ENCODE results near the gene GRB14. TPM values are rescaled to one million over a fixed set of nuclear protein-coding genes. Genes with fewer than 3 reads are reported as not detected.

The GRB14 gene
- 10 to 100 TPM in 1 of 2 donors, 1 to 10 TPM in 1; 4.4 to 15.5 TPM for total RNA-seq

DNA sequence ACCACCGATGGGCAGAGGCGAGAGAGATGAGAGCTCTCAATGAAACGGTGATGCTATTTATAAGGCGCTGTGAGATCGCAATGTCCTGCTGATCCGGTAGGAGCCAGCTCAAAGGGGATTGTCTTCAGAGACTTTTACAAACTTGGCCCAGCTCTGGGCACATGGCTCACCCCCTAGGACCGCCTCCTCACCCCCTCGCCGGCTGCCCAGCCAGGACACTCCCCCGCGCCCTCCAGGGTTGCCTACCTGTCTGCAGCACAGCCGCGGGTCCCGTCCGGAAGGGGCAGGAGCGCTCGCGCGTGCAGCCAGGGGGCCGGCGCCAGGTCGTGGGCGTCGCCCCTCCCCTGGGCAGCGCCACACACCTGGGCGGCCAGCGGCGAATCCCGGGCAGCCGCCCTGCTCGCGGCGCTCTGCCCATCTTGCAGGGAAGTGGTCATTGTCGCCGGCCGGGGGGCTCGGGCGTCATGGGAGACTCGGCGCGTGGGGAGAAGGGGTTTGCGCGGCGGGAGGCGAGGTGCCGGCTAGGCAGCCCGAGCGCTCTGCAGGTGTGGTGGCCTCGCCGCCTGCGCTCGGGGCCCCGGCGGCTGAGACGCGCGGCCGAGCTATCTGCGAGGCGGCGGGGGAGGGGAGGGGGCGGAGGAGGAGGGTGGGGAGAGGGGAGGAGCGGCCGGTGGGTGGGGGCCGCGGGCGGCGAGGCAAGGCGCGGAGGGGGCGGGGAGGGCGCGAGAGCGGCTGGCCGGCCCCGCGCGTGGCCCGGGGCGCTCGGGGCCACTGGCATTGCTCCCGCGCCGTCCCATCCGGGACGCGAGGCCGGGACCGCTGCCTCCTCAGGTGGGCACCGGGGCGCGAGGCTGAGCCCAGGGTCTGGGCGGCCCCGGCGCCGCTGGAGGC lies at the start of gene GRB14:
Gene GRB14 (minus strand): TSS at position 610 of the 891 bp plus-strand sequence. CDS start 173 bp downstream, at position 437.
- no peaks in the 10 kb centered on the region for H3K27me3 ChIP-seq
- peak within 1 kb of the TSS; percentile 73 to 75 for H3K27ac ChIP-seq

DNA sequence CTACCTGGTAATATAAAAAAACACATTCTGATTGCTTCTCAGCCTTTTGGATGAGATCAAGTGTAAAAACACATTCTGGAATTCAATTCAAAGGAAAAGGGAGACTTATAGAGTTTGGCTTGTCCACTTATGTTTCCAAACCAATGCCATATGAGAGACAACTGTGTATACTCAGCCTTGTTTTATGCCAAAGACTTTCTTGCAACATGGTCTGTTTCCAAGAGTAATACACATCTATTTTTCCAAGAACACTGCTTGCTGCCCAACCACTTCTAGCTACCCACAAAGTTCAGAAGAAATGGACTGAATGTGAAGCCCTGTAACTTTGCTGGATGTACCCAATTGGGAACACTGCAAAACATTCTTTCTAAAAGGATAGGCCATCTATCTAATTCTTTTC lies 48.0 kb upstream of the GRB14 start:
- no peaks in the 10 kb centered on the region for H3K36me3 ChIP-seq
- no peak for DNase-seq (ENCODE audit: low spot score)
- TF ChIP-seq, protein P1, sequence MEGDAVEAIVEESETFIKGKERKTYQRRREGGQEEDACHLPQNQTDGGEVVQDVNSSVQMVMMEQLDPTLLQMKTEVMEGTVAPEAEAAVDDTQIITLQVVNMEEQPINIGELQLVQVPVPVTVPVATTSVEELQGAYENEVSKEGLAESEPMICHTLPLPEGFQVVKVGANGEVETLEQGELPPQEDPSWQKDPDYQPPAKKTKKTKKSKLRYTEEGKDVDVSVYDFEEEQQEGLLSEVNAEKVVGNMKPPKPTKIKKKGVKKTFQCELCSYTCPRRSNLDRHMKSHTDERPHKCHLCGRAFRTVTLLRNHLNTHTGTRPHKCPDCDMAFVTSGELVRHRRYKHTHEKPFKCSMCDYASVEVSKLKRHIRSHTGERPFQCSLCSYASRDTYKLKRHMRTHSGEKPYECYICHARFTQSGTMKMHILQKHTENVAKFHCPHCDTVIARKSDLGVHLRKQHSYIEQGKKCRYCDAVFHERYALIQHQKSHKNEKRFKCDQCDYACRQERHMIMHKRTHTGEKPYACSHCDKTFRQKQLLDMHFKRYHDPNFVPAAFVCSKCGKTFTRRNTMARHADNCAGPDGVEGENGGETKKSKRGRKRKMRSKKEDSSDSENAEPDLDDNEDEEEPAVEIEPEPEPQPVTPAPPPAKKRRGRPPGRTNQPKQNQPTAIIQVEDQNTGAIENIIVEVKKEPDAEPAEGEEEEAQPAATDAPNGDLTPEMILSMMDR (IDR thresholded peaks at IDR 0.05), result no peak
- no peak overlapping the region for H3K4me3 ChIP-seq
- peaks cover 0 to 5% of the 10 kb centered on the region in 2 donors for H3K4me1 ChIP-seq
- H3K9me3 ChIP-seq, result no peaks in the 10 kb centered on the region
- no peaks in the 10 kb centered on the region for H3K27me3 ChIP-seq
- H3K27ac ChIP-seq, result no peak overlapping the region

More for the DNA sequence above, at the start of gene GRB14:
- Histone ChIP-seq H3K9me3 (no peaks in the 10 kb centered on the region), H3K4me1 (peaks cover 0 to 10% of the 10 kb centered on the region in 2 donors), H3K36me3 (no peaks in the 10 kb centered on the region), H3K4me3 (peak within 1 kb of the TSS; percentile 64 to 71)
- TF ChIP-seq, protein P1 (IDR thresholded peaks at IDR 0.05), result peak in 1 of 2 donors; percentile 11
- DNase-seq (ENCODE audit: low spot score), result no peak

DNA sequence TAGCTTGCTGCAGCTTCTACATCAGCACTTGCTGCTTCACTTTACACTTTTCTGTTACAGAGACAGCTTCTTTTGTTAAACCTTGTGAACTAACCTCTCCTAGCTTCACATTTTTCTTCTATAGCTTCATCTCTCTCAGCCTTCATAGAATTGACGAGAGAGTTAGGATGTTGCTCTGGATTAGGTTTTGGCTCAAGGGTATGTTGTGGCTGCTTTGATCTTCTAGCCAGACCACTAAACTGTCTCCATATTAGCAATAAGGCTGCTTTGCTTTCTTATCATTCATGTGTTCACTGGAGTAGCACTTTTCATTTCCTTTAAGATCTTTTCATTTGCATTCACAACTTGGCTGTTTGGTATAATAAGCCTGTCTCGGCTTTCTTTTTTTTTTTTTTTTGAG lies 46.3 kb upstream of the GRB14 start:
- Histone ChIP-seq H3K27me3 (no peaks in the 10 kb centered on the region), H3K9me3 (no peaks in the 10 kb centered on the region)
- TF ChIP-seq, protein P1 (IDR thresholded peaks at IDR 0.05), result no peak

DNA sequence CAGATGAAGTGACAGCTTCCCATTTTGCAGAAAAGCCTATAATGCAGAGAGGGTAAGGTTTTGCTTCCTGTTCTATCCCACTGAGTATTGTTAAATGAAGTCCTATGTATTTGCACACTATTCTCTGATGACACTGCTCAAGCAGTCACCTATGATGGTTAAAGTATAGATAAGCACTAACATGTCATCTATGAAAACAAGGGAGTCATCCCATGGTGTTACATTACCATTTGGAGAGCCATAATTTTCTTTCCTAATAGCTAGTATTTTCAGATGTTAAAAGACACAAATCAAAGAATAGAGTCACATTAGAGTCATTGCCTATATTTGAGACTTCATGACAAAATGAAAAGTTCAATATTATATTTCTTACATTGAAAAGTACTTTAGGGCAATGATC lies 42.8 kb upstream of the GRB14 start:
- DNase-seq (ENCODE audit: low spot score), result no peak
- H3K4me1 ChIP-seq, result peaks cover 0 to 8% of the 10 kb centered on the region in 2 donors
- H3K36me3 ChIP-seq, result no peaks in the 10 kb centered on the region
- no peaks in the 10 kb centered on the region for H3K27me3 ChIP-seq
- H3K9me3 ChIP-seq, result no peaks in the 10 kb centered on the region
- TF ChIP-seq, protein P1 (IDR thresholded peaks at IDR 0.05), result no peak
- H3K27ac ChIP-seq, result no peak overlapping the region
- no peak overlapping the region for H3K4me3 ChIP-seq

More for the DNA sequence above, 46.3 kb upstream of the GRB14 start:
- peaks cover 0 to 8% of the 10 kb centered on the region in 2 donors for H3K4me1 ChIP-seq
- H3K36me3 ChIP-seq, result no peaks in the 10 kb centered on the region
- no peak for DNase-seq (ENCODE audit: low spot score)
- no peak overlapping the region for H3K4me3 ChIP-seq
- H3K27ac ChIP-seq, result no peak overlapping the region

DNA sequence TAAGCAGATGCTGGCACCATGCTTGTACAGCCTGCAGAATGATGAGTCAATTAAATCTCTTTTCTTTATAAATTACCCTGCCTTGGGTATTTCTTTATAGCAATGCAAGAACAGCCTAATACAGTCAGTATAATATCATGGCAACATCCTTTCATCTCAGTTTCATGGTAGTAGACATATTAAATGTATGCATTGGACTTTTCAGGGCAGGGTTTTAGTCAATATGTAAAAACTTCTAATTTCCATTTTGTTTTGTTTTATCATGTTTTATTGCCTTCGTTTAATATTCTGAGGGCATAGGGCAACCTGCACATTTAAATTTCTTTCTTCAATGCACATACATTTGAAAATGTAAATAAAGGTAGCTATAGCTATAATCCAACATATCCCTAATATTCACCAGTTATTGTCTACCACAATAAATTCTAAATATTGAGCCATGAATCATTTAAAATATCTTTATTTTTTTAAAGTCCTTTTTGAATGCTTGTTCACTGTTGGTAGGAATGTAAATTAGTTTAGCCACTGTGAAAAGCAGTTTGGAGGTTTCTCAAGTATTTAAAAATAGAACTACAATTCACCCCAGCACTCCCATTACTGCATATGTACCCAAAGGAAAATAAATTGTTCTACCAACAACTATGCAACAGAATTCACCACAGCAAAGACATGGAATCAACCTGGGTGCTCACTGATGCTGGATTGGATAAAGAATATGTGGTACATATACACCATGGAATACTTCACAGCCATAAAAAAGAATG lies 41.8 kb upstream of the GRB14 start:
- peak overlapping the region in 1 of 2 donors; percentile 54 for H3K27ac ChIP-seq
- H3K36me3 ChIP-seq, result no peaks in the 10 kb centered on the region
- H3K4me1 ChIP-seq, result peaks cover 0 to 8% of the 10 kb centered on the region in 2 donors
- H3K4me3 ChIP-seq, result no peak overlapping the region
- no peaks in the 10 kb centered on the region for H3K9me3 ChIP-seq
- no peaks in the 10 kb centered on the region for H3K27me3 ChIP-seq
- no peak for DNase-seq (ENCODE audit: low spot score)
- TF ChIP-seq, protein P1 (IDR thresholded peaks at IDR 0.05), result no peak
